OCI-LY1 (cell line): ENCODE measurements around the gene ADCY2.

ENCODE experiments used
- H2AFZ ChIP-seq: fragments of 200-600 bp; sonication (generic), shearing (Covaris generic); 2 replicates; pipeline ENCODE4 v1.6.0; 2014; ENCODE audit warnings: antibody characterized with exemption, mild to moderate bottlenecking, low read length
- H3F3A ChIP-seq: fragments of 200-600 bp; sonication (generic), shearing (Covaris generic); 2 replicates; pipeline ENCODE4 v1.6.0; 2014; ENCODE audit warnings: mild to moderate bottlenecking, antibody characterized with exemption, low read length, moderate library complexity; ENCODE audit not compliant: insufficient read depth
- H3K27ac ChIP-seq: fragments of 200-600 bp; sonication (generic); 2 replicates; pipeline ENCODE4 v1.5.1; 2014; ENCODE audit warnings: low read length, mixed run types, mild to moderate bottlenecking, low read depth; ENCODE audit not compliant: poor library complexity, severe bottlenecking
- H3K27me3 ChIP-seq: fragments of 200-600 bp; sonication (generic); 2 replicates; pipeline ENCODE4 v1.6.0; 2014; ENCODE audit warnings: antibody characterized with exemption, mild to moderate bottlenecking, low read length, moderate library complexity; ENCODE audit not compliant: insufficient read depth
- H3K36me3 ChIP-seq: fragments of 200-600 bp; sonication (generic); 2 replicates; pipeline ENCODE4 v1.6.1; 2014; ENCODE audit warnings: mild to moderate bottlenecking, antibody characterized with exemption, low read length, moderate library complexity, mixed read lengths; ENCODE audit not compliant: insufficient read depth
- H3K4me1 ChIP-seq: fragments of 200-600 bp; sonication (generic); 2 replicates; pipeline ENCODE4 v1.5.1; 2014; ENCODE audit warnings: mild to moderate bottlenecking, low read length, moderate library complexity; ENCODE audit not compliant: insufficient read depth, severe bottlenecking
- H3K4me2 ChIP-seq: fragments of 200-600 bp; sonication (generic), shearing (Covaris generic); 2 replicates; pipeline ENCODE4 v1.6.1; 2014; ENCODE audit warnings: low read length
- H3K4me3 ChIP-seq: fragments of 200-600 bp; sonication (generic); 2 replicates; pipeline ENCODE4 v1.5.1; 2014; ENCODE audit warnings: low read length, low read depth, mild to moderate bottlenecking, mixed read lengths; ENCODE audit not compliant: poor library complexity, severe bottlenecking
- H3K79me2 ChIP-seq: fragments of 200-600 bp; shearing (Covaris generic); 2 replicates; pipeline ENCODE4 v1.6.1; 2016; ENCODE audit warnings: mixed run types, low read length, mixed read lengths; ENCODE audit not compliant: insufficient read depth
- H3K9ac ChIP-seq: fragments of 200-600 bp; sonication (generic), shearing (Covaris generic); 2 replicates; pipeline ENCODE4 v1.6.1; 2014; ENCODE audit warnings: mild to moderate bottlenecking, low read length, mixed read lengths
- H3K9me2 ChIP-seq: fragments of 200-600 bp; sonication (generic), shearing (Covaris generic); 2 replicates; pipeline ENCODE4 v1.6.1; 2014; ENCODE audit warnings: low read depth, mild to moderate bottlenecking, low read length, mixed read lengths
- H3K9me3 ChIP-seq: fragments of 200-600 bp; shearing (Covaris generic); 2 replicates; pipeline ENCODE4 v1.6.1; 2014; ENCODE audit warnings: low read length, mixed read lengths
- H4K20me1 ChIP-seq: fragments of 200-600 bp; sonication (generic), shearing (Covaris generic); 2 replicates; pipeline ENCODE4 v1.6.0; 2016; ENCODE audit warnings: mild to moderate bottlenecking, low read length; ENCODE audit not compliant: insufficient read depth
- CTCF ChIP-seq: fragments of 200-600 bp; sonication (generic), shearing (Covaris generic); IDR thresholded peaks from 2 replicates; pipeline ENCODE4 v1.5.1; 2017; ENCODE audit warnings: mild to moderate bottlenecking, antibody characterized with exemption, low read length, moderate library complexity, mixed read lengths
- EZH2 ChIP-seq: fragments of 200-600 bp; sonication (generic), shearing (Covaris generic); IDR thresholded peaks from 2 replicates; pipeline ENCODE4 v1.8.0; 2017; ENCODE audit warnings: borderline replicate concordance, mixed run types, mild to moderate bottlenecking, antibody characterized with exemption, low read length, moderate library complexity, mixed read lengths

ADCY2 gene

DNA sequence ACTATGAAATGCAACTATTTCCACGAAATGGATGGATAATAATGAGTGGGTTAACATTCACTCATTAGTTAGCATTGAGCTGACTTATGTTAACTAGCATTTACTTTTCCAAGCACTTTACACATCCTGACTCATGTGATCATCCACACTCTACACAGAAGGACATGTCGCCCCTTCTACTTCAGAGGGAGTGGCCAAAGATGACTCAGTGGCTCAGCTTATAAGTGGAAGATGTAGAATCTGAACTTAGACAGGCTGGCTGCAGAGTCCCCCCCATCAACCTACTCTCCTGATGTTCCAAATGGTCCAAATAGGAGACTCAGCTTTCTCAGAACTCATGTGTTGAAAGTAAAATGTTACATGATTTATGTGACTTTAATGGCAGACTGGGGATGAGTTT lies 146.0 kb downstream of the ADCY2 start:
- Histone ChIP-seq H3K9ac (no peak overlapping the region), H4K20me1 (no peaks in the 10 kb centered on the region), H3K4me3 (no peak overlapping the region), H3K79me2 (no peaks in the 10 kb centered on the region), H3K9me2 (no peaks in the 10 kb centered on the region), H3K4me1 (no peaks in the 10 kb centered on the region), H3F3A (no peaks in the 10 kb centered on the region), H3K36me3 (no peaks in the 10 kb centered on the region), H3K4me2 (no peak overlapping the region), H3K9me3 (no peaks in the 10 kb centered on the region), H3K27me3 (no peaks in the 10 kb centered on the region), H3K27ac (no peak overlapping the region), H2AFZ (no peak overlapping the region)
- TF ChIP-seq CTCF (no peak), EZH2 (no peak)

GRCh38 chr5:7546555-7546954 lies 150.6 kb downstream of the ADCY2 start:
- no peaks in the 10 kb centered on the region for H3K36me3 ChIP-seq
- H2AFZ ChIP-seq: no peak overlapping the region
- no peaks in the 10 kb centered on the region for H3K9me2 ChIP-seq
- no peak overlapping the region for H3K27ac ChIP-seq
- TF ChIP-seq EZH2 (no peak), CTCF (no peak)
- no peaks in the 10 kb centered on the region for H3K27me3 ChIP-seq
- H3K4me1 ChIP-seq: no peaks in the 10 kb centered on the region
- no peaks in the 10 kb centered on the region for H4K20me1 ChIP-seq
- H3K4me3 ChIP-seq: no peak overlapping the region
- H3K79me2 ChIP-seq: no peaks in the 10 kb centered on the region
- H3K9ac ChIP-seq: no peak overlapping the region
- no peaks in the 10 kb centered on the region for H3F3A ChIP-seq
- no peak overlapping the region for H3K4me2 ChIP-seq
- H3K9me3 ChIP-seq: no peaks in the 10 kb centered on the region

DNA sequence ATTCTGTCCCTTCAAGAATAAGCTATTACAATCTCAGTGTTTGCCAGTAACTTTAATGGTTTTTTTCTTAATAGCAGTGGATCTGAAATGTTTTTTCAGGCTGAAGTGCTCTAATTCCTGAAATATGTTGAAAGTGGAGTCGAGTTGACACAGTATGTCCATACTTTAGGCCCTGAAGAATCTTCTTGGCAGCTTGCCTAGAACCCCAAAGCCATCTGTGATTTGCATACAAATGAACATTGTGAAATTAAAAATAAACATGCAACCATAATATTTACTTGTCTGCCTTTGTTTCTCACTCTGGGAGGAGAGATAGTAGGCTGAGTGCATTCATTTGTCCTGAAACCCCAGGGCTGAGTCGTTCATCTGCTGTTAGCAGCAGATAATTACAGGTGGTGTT lies 152.7 kb downstream of the ADCY2 start:
- H3K9me2 ChIP-seq: no peaks in the 10 kb centered on the region

More for the DNA sequence above, 152.7 kb downstream of the ADCY2 start:
- Histone ChIP-seq H3K27me3 (no peaks in the 10 kb centered on the region), H3K4me3 (no peak overlapping the region), H3K9ac (no peak overlapping the region), H3K4me2 (no peak overlapping the region), H3K79me2 (no peaks in the 10 kb centered on the region), H3K36me3 (no peaks in the 10 kb centered on the region), H3K9me3 (no peaks in the 10 kb centered on the region), H3K27ac (no peak overlapping the region), H3K4me1 (no peaks in the 10 kb centered on the region), H4K20me1 (no peaks in the 10 kb centered on the region), H3F3A (no peaks in the 10 kb centered on the region), H2AFZ (no peak overlapping the region)
- no peak for TF ChIP-seq EZH2
- TF ChIP-seq CTCF: no peak
